AG10803 (cell line): ENCODE results near the gene SEMA3E.

ENCODE experiments used
- DNase-seq: peaks from one replicate; pipeline ENCODE4 v3.0.0; 2010; ENCODE audit warnings: low read depth
- H3K4me3 ChIP-seq: 2 replicates; pipeline ENCODE4 v1.5.1; 2011; ENCODE audit warnings: mild to moderate bottlenecking, low read length, control low read depth
- TF ChIP-seq, protein P1 (sequence below): conservative IDR thresholded peaks from 2 replicates; pipeline ENCODE4 v1.5.1; 2011; ENCODE audit warnings: mild to moderate bottlenecking, low read length, control low read depth, inconsistent platforms

Gene SEMA3E

DNA sequence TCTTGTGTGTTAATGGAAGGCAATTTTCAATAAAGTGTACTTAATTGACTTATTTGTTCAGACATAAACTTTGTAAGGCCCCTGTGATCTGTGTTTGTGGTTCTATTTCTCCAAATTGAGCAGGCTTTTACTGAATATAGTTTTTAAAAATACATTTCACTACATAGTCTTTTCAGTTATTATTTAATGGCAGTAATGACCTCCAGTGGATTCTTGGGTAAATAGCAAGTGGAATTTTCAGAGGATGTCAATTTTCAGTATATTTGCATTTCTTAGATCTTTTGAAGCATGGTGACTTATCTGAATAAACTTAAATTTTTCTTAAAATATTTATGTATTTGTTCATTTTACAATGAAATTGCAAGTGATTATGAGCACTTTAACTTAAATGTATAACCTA lies 283.2 kb downstream of the SEMA3E start:
- H3K4me3 ChIP-seq = no peak overlapping the region
- no peak for DNase-seq
- TF ChIP-seq, protein P1, sequence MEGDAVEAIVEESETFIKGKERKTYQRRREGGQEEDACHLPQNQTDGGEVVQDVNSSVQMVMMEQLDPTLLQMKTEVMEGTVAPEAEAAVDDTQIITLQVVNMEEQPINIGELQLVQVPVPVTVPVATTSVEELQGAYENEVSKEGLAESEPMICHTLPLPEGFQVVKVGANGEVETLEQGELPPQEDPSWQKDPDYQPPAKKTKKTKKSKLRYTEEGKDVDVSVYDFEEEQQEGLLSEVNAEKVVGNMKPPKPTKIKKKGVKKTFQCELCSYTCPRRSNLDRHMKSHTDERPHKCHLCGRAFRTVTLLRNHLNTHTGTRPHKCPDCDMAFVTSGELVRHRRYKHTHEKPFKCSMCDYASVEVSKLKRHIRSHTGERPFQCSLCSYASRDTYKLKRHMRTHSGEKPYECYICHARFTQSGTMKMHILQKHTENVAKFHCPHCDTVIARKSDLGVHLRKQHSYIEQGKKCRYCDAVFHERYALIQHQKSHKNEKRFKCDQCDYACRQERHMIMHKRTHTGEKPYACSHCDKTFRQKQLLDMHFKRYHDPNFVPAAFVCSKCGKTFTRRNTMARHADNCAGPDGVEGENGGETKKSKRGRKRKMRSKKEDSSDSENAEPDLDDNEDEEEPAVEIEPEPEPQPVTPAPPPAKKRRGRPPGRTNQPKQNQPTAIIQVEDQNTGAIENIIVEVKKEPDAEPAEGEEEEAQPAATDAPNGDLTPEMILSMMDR = peak; percentile 32

DNA sequence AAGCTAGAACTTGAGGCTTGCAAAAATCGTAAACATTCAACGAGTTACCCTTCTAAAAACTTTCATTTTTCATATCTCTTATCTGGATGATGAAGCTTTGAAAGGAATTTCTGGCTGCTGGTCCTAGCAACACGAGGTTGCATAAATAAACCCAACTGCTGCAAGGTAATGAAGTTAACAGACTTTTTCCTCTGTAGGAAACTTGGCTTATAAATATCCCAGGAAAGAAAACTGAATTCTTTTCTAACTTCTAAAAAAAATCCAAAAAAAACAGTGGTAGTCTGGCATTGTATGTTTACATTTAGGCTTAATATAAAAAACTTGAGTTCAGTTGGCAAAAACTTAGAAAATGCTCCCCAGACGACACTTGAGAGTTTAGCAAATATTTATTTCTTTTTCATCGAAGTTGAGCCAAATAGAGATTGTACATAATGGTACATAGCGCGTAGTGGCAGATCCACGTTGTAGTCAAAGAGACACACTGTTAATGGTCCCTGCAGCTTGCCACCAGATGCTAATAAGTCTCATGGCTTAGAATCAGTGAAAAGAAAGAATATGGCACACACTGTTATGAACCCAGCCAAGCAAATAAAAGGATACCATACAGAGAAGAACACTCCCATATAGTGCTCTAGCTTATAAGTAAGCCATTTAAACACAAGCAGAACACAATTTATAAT lies 285.9 kb downstream of the SEMA3E start:
- DNase-seq = no peak

GRCh38 chr7:83359108-83359507 lies 289.8 kb downstream of the SEMA3E start:
- no peak for DNase-seq
- TF ChIP-seq, protein P1 = no peak
- no peak overlapping the region for H3K4me3 ChIP-seq

More for the DNA sequence above, 285.9 kb downstream of the SEMA3E start:
- TF ChIP-seq, protein P1 = no peak
- H3K4me3 ChIP-seq = no peak overlapping the region

DNA sequence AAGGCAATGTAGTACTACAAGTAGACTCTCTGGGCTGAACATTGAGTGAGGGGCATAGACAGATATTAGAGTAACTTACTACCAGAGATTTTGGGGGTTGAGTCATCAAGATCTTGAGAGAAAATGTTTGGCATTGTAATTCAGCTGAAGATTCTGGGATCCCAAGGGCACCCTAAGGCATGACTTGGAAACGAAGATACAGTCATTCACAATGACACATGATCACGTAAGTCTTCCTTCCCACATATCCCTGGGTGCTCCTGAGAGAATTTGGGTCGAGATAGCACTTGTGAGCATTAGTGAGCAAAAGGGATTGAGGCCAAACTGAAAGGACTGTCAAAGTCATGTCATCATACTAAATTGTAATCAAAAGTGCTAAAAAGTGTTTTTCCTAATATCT lies 293.8 kb downstream of the SEMA3E start:
- TF ChIP-seq, protein P1 = no peak
- DNase-seq = no peak

GRCh38 chr7:83347945-83348444 lies 300.9 kb downstream of the SEMA3E start:
- peak; percentile 44 for DNase-seq
- TF ChIP-seq, protein P1 = no peak
- no peak overlapping the region for H3K4me3 ChIP-seq

More for the DNA sequence above, 293.8 kb downstream of the SEMA3E start:
- H3K4me3 ChIP-seq = no peak overlapping the region

DNA sequence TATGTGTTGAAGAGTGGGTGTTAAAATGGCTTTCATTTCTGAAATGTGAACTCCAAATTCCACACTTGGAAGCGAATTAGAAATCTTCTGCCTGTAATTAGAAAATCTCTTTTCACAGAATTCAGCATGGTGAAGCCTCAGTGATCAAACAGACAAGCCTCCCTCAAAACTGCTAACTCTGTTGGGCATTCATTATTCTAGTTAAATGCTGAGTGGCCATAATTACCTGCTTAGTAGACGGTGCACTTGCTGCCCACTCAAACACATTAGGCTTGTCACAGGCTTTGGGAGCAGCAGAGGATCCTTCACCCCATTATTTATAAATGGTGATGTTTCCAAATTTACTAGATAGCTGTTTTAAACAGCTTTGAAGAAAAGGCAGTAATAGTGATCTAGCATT lies 309.0 kb downstream of the SEMA3E start:
- TF ChIP-seq, protein P1 = no peak
- DNase-seq = no peak
- H3K4me3 ChIP-seq = no peak overlapping the region

DNA sequence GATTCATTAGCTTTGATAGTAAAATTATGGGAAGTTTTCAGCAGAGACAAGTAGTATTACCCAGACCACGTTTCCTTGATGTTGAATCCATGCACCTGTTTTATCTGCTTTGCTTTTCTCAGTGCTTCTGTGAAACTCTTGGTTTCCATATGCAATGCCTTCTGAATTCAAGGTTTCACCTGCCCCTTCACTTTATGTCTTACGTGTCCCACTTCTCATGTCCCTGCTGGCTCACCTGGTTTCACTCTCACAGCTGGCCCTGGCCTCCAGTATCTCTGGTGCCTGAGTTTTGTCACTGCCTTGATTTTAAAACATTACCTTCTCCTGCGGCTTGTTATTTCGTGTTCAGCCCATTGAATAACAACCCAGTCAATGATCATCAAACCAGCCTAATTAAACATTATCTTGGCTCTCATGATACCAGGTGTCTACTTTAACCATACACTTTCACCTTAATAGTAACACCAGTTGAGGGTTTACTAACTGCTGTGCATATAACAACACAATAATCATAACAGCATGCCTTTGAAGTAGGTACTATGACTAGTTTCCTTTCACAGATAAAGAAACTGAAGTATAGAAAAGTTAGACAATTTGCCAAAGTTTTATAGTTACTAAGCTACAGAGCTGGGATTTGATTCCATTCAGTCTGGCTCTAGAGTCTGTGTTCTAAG lies 310.5 kb downstream of the SEMA3E start:
- no peak overlapping the region for H3K4me3 ChIP-seq
- no peak for DNase-seq
- TF ChIP-seq, protein P1 = no peak
